H1 (cell line): ENCODE data around the gene PDGFB. TPM values are rescaled to one million over a fixed set of nuclear protein-coding genes. Genes with fewer than 3 reads are reported as not detected.

Experiments
- CTCF ChIA-PET: fragments of 300-600 bp; sonication (Branson Sonifier 250); formaldehyde crosslinking; loops from one replicate; lab custom pipeline; 2021; ENCODE audit not compliant: partially characterized antibody; lab: Charles Lee
- POLR2A ChIA-PET: fragments of 300-600 bp; sonication (Branson Sonifier 250); formaldehyde crosslinking; loops from one replicate; lab custom pipeline; 2021; ENCODE audit warnings: inconsistent platforms; ENCODE audit not compliant: partially characterized antibody; lab: Charles Lee
- DNase-seq, 2 experiments: peaks; one replicate each; pipeline versions ENCODE4 v3.0.0 to v3.0.0-alpha.2; 2010 to 2022; ENCODE audit warnings: low spot score in 2 of 2, low read depth in 1 of 2, mixed read lengths in 1 of 2
- FAIRE-seq: peaks from 2 replicates; lab custom pipeline; 2011; peaks lifted over from hg19 to GRCh38; lab: Jason Lieb, UNC
- H2AFZ ChIP-seq: 2 replicates; pipeline ENCODE4 v1.8.1; 2012; ENCODE audit warnings: low read length, inconsistent platforms
- H2AK5ac ChIP-seq: 2 replicates; pipeline ENCODE4 v1.6.1; 2013; ENCODE audit warnings: low read depth, low read length
- H2BK120ac ChIP-seq: replicated peaks from 2 replicates; pipeline ENCODE3; 2013; ENCODE audit warnings: low read depth, low read length, inconsistent platforms
- H2BK12ac ChIP-seq: 2 replicates; pipeline ENCODE4 v1.6.1; 2013; ENCODE audit warnings: low read depth, low read length
- H2BK15ac ChIP-seq: 2 replicates; pipeline ENCODE4 v1.6.1; 2013; ENCODE audit warnings: low read length
- H2BK20ac ChIP-seq: 2 replicates; pipeline ENCODE4 v1.6.1; 2013; ENCODE audit warnings: low read length
- H2BK5ac ChIP-seq: 2 replicates; pipeline ENCODE4 v1.6.1; 2013; ENCODE audit warnings: low read depth, low read length
- H3K14ac ChIP-seq: 2 replicates; pipeline ENCODE4 v1.6.1; 2013; ENCODE audit warnings: inconsistent platforms; ENCODE audit not compliant: insufficient read length
- H3K18ac ChIP-seq: 2 replicates; pipeline ENCODE4 v1.6.1; 2013; ENCODE audit warnings: low read length; ENCODE audit errors: extremely low read depth
- H3K23ac ChIP-seq: 2 replicates; pipeline ENCODE4 v1.6.1; 2013; ENCODE audit warnings: inconsistent platforms; ENCODE audit not compliant: insufficient read length
- H3K23me2 ChIP-seq: 2 replicates; pipeline ENCODE4 v1.6.1; 2013; ENCODE audit warnings: low read depth, low read length
- H3K27ac ChIP-seq: 2 replicates; pipeline ENCODE4 v1.6.1; 2011; ENCODE audit warnings: low read depth, low read length, inconsistent platforms
- H3K27me3 ChIP-seq, 4 experiments: replicated peaks in 1 of 4; 1 replicate in 1 of 4; 2 replicates in 3 of 4; pipeline versions ENCODE4 v1.6.1 to v1.8.1; 2011 to 2013; ENCODE audit warnings: low read length in 3 of 4, mild to moderate bottlenecking in 3 of 4, inconsistent platforms in 2 of 4, mixed read lengths in 2 of 4, moderate library complexity in 1 of 4; ENCODE audit not compliant: control insufficient read depth in 3 of 4, insufficient read depth in 3 of 4; ENCODE audit errors: extremely low read depth in 1 of 4
- H3K36me3 ChIP-seq, 4 experiments: 2 replicates each; pipeline versions ENCODE4 v1.6.1 to v1.8.1; 2011 to 2013; ENCODE audit warnings: mild to moderate bottlenecking in 4 of 4, low read length in 3 of 4, moderate library complexity in 2 of 4, control low read depth in 1 of 4, inconsistent platforms in 1 of 4; ENCODE audit not compliant: insufficient read depth in 4 of 4, control insufficient read depth in 2 of 4
- H3K4ac ChIP-seq: replicated peaks from 2 replicates; pipeline ENCODE3; 2013; ENCODE audit warnings: low read length, low read depth, mixed read lengths, inconsistent platforms; ENCODE audit not compliant: insufficient read length
- H3K4me1 ChIP-seq, 4 experiments: replicated peaks in 1 of 4; 1 replicate in 1 of 4; 2 replicates in 3 of 4; pipeline versions ENCODE4 v1.6.1 to v1.8.1; 2011 to 2013; ENCODE audit warnings: low read length in 3 of 4, inconsistent platforms in 2 of 4, mixed read lengths in 1 of 4; ENCODE audit not compliant: insufficient read depth in 4 of 4, control insufficient read depth in 3 of 4
- H3K4me2 ChIP-seq, 2 experiments: 2 replicates each; pipeline versions ENCODE4 v1.6.1 to v1.8.1; 2011 to 2013; ENCODE audit warnings: low read depth in 2 of 2, low read length in 2 of 2, control low read depth in 1 of 2, inconsistent platforms in 1 of 2, mild to moderate bottlenecking in 1 of 2; ENCODE audit not compliant: insufficient read depth in 1 of 2
- H3K4me3 ChIP-seq, 4 experiments: fragments of 200-600, 300-600 bp in 1 of 4; sonication (generic), shearing (Covaris generic), sonication (Bioruptor Twin) in 1 of 4; 2 replicates each; pipeline versions ENCODE4 v1.5.1 to v1.8.1; 2011 to 2016; ENCODE audit warnings: low read length in 4 of 4, low read depth in 3 of 4, control low read depth in 2 of 4, inconsistent platforms in 2 of 4, mild to moderate bottlenecking in 2 of 4, mixed read lengths in 1 of 4, moderate library complexity in 1 of 4; ENCODE audit not compliant: insufficient read depth in 2 of 4; ENCODE audit errors: extremely low read depth in 1 of 4
- H3K56ac ChIP-seq: replicated peaks from 2 replicates; pipeline ENCODE3; 2013; ENCODE audit warnings: low read depth, mild to moderate bottlenecking, mixed read lengths, low read length, inconsistent platforms; ENCODE audit not compliant: insufficient read length
- H3K79me1 ChIP-seq: 2 replicates; pipeline ENCODE4 v1.6.1; 2013; ENCODE audit warnings: low read depth, low read length, control low read depth
- H3K79me2 ChIP-seq, 2 experiments: 2 replicates each; pipeline versions ENCODE4 v1.6.1 to v1.8.1; 2012 to 2013; ENCODE audit warnings: low read length in 2 of 2, mild to moderate bottlenecking in 2 of 2, inconsistent platforms in 1 of 2; ENCODE audit not compliant: insufficient read depth in 2 of 2, control insufficient read depth in 1 of 2
- H3K9ac ChIP-seq, 4 experiments: replicated peaks in 1 of 4; 1 replicate in 1 of 4; 2 replicates in 3 of 4; pipeline versions ENCODE4 v1.6.1 to v1.8.1; 2011 to 2013; ENCODE audit warnings: low read depth in 3 of 4, low read length in 3 of 4, control low read depth in 2 of 4, mild to moderate bottlenecking in 2 of 4, moderate library complexity in 2 of 4, inconsistent platforms in 1 of 4; ENCODE audit errors: extremely low read depth in 1 of 4
- H3K9me3 ChIP-seq, 2 experiments: 2 replicates each; pipeline versions ENCODE4 v1.6.1 to v1.8.1; 2012 to 2013; ENCODE audit warnings: mild to moderate bottlenecking in 2 of 2, moderate library complexity in 2 of 2, control low read depth in 1 of 2, inconsistent platforms in 1 of 2, low read depth in 1 of 2, low read length in 1 of 2, mixed read lengths in 1 of 2; ENCODE audit not compliant: insufficient read depth in 2 of 2
- H4K20me1 ChIP-seq, 2 experiments: replicated peaks in 1 of 2; 2 replicates each; pipeline versions ENCODE3 to v1.8.1; 2011 to 2013; ENCODE audit warnings: inconsistent platforms in 2 of 2, low read length in 2 of 2, mild to moderate bottlenecking in 1 of 2; ENCODE audit not compliant: insufficient read depth in 2 of 2, control insufficient read depth in 1 of 2
- H4K5ac ChIP-seq: 2 replicates; pipeline ENCODE4 v1.6.1; 2013; ENCODE audit warnings: low read length, low read depth, mixed read lengths, inconsistent platforms; ENCODE audit not compliant: insufficient read length
- H4K8ac ChIP-seq: 2 replicates; pipeline ENCODE4 v1.8.0; 2013; ENCODE audit warnings: mild to moderate bottlenecking, moderate library complexity, low read length, inconsistent platforms; ENCODE audit not compliant: insufficient read depth; ENCODE audit errors: extremely low read depth
- H4K91ac ChIP-seq: replicated peaks from 2 replicates; pipeline ENCODE3; 2013; ENCODE audit warnings: low read length, mixed read lengths, inconsistent platforms; ENCODE audit not compliant: insufficient read length
- CBX8 ChIP-seq: fragments of 300-800, 300-1000 bp; sonication (generic); IDR thresholded peaks from 2 replicates; pipeline ENCODE4 v1.7.1; 2016; ENCODE audit warnings: low read depth, low read length, borderline replicate concordance
- KDM1A ChIP-seq: fragments of 200-600, 300-600 bp; sonication (generic); IDR thresholded peaks from 2 replicates; pipeline ENCODE4 v1.7.1; 2016; ENCODE audit warnings: mild to moderate bottlenecking, low read length, borderline replicate concordance
- WGBS, 2 experiments: shearing (Covaris generic) in 1 of 2; methylation state at CpG; one replicate each; pipeline versions ENCODE4 v1.1.6 to v1.1.7; 2013 to 2015; ENCODE audit warnings: low lambda C conversion rate in 2 of 2, mixed read lengths in 2 of 2, inconsistent platforms in 1 of 2, low coverage in 1 of 2, missing lambda C conversion rate in 1 of 2; ENCODE audit not compliant: insufficient replicate concordance in 2 of 2, insufficient coverage in 1 of 2, insufficient read length in 1 of 2; ENCODE audit errors: extremely low coverage in 1 of 2, missing lambda C conversion rate in 1 of 2; 5-methylcytosine and 5-hydroxymethylcytosine counted together
- polyA plus RNA-seq, 7 experiments: library from polyadenylated mRNA; depleted of rRNA in 3 of 7; stranded (reverse) in 5 of 7; unstranded in 2 of 7; fragments of >200 nt in 5 of 7; fragments of 200-250 nt in 2 of 7; gene quantifications; 1 replicate in 5 of 7; 2 replicates in 1 of 7; 4 replicates in 1 of 7; pipeline versions ENCODE4 v1.2.1 to v1.2.3, GENCODE V29; 2011 to 2013; ENCODE audit warnings: missing spikeins in 2 of 7, mixed read lengths in 2 of 7
- total RNA-seq: library from RNA; stranded (reverse); fragmentation: NEBNext Ultra II Directional; extraction: Animal tissue kit (Norgen Biotek cat#: 25700); gene quantifications from 2 replicates; pipeline ENCODE4 v1.2.1, GENCODE V29; 2021

Gene PDGFB
- total and polyA plus RNA-seq, 2 of the 8 experiments (the other 6 are each of a cell fraction or from before 2014, with no cell fraction given) = 3.9 to 8.5 TPM

DNA sequence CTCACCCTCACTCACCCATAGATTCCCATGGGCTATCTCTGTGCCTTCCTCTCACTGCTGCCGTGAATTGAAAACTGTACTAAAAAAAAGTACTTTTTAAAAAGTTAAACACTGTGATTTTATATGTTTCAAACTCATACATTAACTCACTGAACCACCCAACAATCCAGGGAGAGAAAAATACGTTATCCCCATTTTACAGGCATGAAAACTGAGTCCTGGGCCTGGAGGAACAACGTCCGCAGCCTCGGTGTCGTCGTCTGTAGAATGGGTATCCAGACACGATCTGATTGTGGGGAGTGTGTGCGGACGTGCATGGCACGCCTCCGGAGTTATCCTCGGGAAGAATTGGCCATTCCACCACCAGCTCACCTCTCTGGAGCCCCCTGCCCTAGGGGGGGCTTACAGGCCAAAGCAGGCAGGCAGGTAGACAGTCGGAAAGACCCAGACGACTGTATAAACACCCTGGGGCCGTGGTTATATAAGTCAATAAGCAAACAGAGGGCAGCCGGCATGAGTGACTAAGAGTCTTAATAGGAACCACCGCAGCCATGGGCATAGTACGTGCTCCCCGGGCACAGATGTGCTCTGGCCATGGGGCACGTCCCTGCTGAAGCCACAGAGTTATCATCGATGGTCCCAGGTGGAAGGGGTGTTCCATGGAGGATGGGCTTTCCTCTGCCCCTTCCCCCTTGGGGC lies 7.1 kb upstream of the PDGFB start:
- Histone ChIP-seq H3K27me3 (peaks cover 0 to 24% (median 11%) of the 10 kb centered on the region in 4 experiments; a peak in 6 of 7 replicates), H4K8ac (no peak overlapping the region), H2BK12ac (peak overlapping the region; percentile 90; the same call in 1 of the 2 replicates), H3K9ac (no peak overlapping the region; a peak in 1 of 7 replicates), H3K4me2 (no peak overlapping the region; a peak in 1 of 4 replicates), H3K23ac (no peak overlapping the region), H2BK15ac (0 out of 2 replicates have a peak overlapping the region, but pooled peaks have one; percentile 46), H4K20me1 (peaks cover 0 to 2% of the 10 kb centered on the region in 2 experiments), H4K5ac (no peak overlapping the region), H3K56ac (no peak overlapping the region), H4K91ac (no peak overlapping the region), H3K14ac (no peak overlapping the region), H2AFZ (no peak overlapping the region), H3K23me2 (no peaks in the 10 kb centered on the region; the same call in 1 of the 2 replicates), H2BK5ac (no peak overlapping the region), H3K79me1 (no peaks in the 10 kb centered on the region), H3K27ac (no peak overlapping the region), H3K9me3 (no peaks in the 10 kb centered on the region), H3K4ac (no peak overlapping the region), H3K18ac (no peak overlapping the region), H3K4me1 (peaks cover 0 to 25% (median 19%) of the 10 kb centered on the region in 4 experiments; a peak in 6 of 7 replicates), H2BK20ac (peak overlapping the region; percentile 61; the same call in 1 of the 2 replicates), H3K4me3 (no peak overlapping the region), H2AK5ac (peak overlapping the region; percentile 92), H3K36me3 (no peaks in the 10 kb centered on the region), H3K79me2 (no peaks in the 10 kb centered on the region), H2BK120ac (no peak overlapping the region)
- 91% methylated on average over 22 of the region's 22 CpGs; no CpG with 5 or more reads in 1 of the 2 experiments for WGBS, 2 experiments
- TF ChIP-seq CBX8 = no peak
- TF ChIP-seq KDM1A = peak; percentile 68; the same call in 1 of the 2 replicates
- CTCF ChIA-PET = interaction anchor here (0.6 to 4.5 kb wide), 10 partner anchors 10 to 83 kb away, joined by 3 to 35 read pairs (median 4); no protein-coding TSS in a partner anchor
- DNase-seq = no peak
- POLR2A ChIA-PET = interaction anchor here (0.7 to 5.3 kb wide), 13 partner anchors 9 to 99 kb away, joined by 3 to 30 read pairs (median 4); partner anchors contain the start of genes CBX7 and RPL3
- no peak for FAIRE-seq
